GM18508 (cell line): ENCODE measurements around the gene CAMK1D.
"Not testable (repeated sequence)": the region's sequence is repeated elsewhere in the genome, so short reads cannot be mapped to it uniquely, and the experiment has no call there.

Experiments used
- ATAC-seq: cut with Tn5 transposase; IDR thresholded peaks from one replicate; pipeline ENCODE4 v1.9.1; 2021; ENCODE audit warnings: moderate number of reproducible peaks; ENCODE audit not compliant: insufficient read depth, unreplicated experiment

Gene CAMK1D

DNA sequence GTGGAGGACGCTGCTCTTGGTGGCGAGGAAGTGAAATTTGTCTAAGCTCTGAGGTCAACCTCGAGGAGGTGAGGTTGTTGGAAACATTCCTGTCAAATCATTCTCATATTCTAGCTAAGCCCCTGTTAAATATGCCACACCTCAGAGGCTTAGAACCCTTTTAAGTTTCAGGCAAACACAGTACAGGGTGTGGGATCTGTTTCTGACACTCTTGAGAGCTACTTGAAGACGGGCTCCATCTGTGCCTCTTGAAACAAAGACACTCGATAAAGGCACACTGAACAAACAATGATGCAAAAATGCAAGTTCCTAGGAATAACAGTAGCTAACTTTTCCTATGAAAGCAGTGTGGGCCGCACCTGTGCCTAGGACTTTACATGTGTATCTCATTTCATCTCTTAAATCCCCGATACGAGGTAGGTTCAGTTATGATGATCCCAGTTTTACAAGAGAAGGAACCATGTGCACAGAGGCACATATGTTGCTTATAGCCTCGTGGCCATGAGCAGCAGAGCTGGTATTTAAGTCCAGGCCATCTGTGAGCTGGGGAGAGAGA lies 352.9 kb downstream of the CAMK1D start:
- ATAC-seq, result no peak

DNA sequence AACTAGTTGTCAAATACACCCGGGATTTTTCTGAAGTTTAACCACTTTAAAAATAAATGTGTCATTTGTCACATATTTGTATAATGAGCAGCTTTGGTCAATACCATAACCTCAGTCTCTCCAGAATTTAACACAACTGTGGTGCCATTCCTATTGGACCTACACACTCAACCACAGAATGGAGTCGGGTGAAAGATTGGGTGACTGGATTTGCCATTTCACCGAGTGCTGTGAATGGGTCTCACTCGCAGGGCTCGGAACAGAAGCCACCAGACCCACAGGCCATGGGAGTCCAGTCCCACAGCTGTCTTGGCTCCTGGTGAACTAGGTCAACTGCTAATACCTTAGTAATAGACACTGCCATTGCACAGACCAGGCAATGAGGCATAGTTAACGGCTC lies 353.8 kb downstream of the CAMK1D start:
- ATAC-seq, result no peak

DNA sequence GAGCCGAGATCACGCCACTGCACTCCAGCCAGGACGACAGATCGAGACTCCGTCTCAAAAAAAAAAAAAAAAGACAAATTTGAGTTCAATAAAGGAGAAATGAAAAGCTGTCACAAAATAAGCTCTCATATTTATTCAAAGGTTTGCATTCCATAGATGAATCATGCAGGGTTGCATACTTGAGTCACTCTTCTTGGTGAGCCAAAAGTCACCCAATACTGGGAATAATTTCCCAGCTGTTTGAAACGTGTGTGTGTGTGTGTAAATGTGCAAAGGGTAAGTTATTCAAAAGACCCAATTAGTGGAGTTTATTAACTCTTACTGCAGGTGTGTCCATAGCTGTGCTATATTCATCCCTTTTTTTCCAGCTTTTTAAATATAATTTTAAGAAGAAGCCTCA lies 354.5 kb downstream of the CAMK1D start:
- ATAC-seq, result no peak

DNA sequence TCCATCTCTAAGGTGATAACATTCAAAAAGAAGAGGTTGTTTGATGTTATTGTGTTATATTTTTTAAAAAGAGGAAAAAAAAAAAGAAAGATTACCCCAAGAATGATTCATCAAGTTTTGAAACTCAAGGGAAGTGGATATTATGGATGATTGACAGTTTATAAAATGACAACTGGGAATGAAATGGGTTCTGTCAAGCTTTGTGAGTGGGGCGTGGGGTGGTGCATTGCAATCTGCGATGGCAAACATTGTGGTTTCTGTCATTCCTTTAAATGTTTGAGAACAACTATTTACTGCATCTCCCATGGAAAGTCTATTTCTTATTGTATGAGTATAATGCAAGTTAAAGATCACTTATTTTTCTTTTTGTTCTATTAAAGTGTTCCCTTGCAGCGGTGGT lies 355.1 kb downstream of the CAMK1D start:
- no peak for ATAC-seq

DNA sequence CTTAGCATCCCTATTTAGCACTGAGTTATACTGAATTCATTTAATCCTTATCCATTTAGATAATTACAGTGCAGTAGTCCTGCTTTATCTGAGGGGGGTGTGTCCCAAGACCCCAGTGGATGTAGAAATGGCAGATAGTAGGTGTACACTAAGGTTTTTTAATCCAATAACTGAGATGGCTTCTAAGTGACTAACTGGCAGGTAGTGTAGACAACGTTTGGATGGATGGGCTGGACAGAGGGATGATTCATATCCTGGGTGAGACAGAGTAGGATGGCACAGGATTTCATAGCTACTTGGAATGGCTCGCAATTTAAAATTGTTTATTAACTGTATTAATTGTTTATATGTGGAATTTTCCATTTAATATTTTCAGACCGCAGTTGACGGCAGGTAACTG lies 356.6 kb downstream of the CAMK1D start:
- ATAC-seq, result no peak

DNA sequence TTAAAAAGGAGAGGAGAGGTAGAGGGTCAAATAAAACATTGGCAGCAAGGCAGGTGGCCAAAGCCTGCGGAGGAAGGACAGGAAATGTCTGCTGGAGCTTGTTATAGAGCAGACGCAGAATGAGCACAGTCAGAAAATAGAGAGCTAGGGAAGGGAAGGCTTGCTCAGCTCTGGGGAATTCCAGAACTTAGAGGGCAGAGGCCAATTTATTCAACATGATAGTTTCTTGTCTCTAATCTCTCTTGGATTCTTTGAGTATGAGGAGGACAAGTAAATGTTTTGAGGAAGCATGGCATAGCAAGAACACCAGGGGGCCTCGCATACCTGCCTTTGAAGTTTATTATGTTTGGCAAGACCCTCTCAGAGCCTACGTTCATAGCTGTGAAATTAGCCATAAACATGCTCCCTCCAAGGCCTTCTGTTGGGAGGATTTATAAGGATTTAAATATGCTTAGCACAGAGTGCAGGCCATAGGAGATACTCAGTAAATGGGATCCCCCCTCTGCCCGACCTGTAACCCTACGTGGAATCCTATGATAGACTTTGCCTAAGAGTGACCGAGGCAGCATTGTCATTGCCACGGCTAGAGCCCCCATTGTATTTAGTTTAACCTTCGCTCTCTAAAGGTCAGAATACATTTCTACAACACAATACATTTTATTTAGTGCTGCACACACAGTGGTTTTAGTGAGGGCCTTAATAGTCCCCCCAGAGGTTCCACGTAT lies 358.3 kb downstream of the CAMK1D start:
- no peak for ATAC-seq

DNA sequence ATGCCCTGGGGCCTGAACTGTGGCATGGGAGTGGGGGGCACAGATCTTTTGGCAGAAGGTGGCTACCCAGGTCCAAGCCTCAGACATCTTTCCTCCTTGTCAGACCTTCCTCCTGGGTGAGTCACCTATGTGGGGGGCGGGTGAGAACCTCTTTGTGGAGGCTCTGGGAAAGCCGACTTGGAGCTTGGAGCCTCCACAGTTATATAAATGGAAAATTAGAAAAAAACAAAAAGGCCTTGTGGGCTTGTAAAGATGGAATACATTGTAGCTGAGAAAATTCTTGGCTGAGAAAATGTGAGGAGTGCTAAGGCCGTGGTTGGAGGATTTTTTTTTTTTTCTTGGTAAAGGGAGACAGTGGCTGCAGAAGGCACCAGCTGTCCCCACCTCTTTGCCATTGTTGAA lies 359.7 kb downstream of the CAMK1D start:
- ATAC-seq, result no peak

DNA sequence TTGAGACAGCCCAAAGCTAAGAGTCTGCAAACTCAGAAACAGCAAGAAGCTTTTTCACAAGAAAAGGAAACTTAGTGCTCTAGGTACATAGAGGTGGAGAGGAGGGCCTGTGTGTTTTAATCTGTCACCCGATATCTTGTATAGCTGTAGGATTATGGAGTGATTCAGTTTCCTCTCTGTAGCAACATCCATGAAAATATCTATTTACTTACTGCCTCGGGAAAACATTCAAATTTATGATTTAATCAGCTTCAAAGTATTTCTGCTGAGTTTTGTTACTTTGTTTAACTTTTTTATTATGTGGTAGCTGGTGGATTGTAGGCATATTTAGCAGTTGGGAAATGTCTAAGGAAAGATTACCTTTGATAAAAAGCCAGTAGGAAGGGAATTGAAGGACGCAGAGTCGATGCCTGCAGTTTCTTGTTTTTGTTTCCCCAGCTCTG lies 360.2 kb downstream of the CAMK1D start:
- ATAC-seq, result no peak

DNA sequence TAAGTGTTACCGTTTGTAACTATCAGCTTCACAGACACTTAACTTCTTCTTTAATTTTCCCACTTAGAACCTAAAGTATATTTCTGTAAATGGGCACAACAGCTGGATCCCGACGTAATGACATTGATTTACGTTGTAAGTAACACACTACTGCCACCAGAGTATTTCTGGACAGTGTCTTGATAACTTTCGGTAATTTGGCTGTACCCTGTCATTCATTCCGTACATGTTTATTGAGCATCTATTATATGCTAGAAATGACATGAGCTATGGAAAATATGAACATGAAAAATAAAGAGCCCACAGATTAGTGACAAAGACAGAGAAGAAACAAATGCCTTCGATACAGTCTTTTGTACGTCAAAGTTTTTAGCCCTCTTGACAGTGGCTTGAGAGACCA lies 360.8 kb downstream of the CAMK1D start:
- no peak for ATAC-seq

DNA sequence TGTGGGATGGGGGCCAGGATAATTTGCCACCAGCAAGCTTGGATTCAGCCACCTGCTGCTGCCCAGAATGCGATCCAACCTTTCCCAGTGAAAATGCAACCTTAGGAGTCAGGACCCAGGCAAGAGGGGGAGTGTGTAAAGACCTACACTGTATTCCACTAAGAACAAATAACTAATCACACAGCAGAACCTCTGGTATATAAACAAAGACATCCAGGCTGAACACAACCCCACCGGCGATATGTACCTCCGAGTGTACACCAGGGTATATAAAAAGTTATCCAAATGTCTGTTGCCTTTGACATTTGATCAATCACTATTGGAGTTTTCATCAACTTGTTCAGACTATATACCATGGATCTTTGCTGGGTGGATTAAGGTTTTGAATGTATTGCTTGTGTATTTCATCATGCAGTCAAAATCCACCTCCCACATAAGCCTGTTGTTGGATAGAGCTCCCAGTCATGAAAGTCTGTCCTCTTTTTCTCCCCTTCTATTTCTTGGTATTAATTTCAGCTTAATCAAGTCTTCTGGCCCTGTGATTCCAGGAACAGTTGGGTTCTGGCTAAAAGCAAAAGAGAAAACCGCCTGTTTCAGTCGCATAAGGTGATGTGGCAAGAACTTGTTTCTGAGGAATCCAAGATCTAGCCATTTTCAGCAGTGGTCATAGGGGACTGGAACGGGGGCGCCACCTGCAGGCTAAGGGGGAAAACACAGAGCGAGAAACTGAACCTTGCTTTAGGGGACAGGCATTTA lies 361.4 kb downstream of the CAMK1D start:
- ATAC-seq, result no peak

DNA sequence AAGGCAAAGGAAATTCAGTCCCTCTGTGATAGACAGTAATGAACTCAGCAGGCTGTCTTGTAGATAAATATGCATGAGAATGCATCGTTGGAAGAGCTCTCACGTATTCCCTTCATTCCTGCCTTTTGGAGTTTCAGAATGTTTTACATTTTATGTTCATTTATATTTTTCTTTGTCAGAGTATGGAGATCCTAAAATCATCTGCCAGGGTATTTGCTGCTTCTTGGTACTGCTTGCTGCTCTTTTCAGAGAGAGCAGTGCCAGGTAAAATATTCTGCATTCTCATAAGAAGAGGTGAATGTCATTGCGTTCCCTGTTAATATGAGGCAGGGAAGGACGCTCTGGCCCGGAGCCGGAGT lies 362.0 kb downstream of the CAMK1D start:
- no peak for ATAC-seq

DNA sequence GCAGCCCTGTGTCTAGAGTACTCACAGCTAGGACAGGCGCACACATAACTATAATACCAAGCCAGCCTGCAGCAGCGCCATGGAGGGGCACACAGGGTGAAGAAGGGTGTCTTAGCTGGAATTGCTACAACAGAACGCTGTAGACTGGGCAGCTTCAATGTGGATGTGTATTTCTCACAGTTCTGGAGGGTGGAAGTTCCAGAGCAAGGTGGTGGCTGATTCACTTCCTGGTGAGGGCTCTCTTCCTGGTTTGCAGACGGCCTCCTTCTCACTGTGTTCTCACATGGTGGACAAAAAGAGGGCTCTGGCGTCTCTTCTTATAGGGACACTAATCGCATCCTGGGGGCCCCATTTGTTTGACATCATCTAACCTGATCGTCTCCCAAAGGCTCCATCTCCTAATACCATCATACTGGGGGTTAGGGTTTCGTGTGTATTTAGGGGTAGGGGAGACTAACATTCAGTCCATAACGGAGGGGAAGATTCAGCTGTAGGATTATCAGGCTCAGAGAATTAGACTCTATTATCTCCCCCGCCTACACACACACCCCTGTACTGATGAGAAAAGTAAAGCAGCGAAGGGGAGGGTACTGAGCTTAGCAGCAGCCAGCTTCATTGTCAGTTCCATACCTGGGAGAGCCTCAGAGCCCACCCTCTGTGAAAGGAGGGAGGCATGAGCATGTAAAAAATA lies 363.1 kb downstream of the CAMK1D start:
- ATAC-seq, result no peak

DNA sequence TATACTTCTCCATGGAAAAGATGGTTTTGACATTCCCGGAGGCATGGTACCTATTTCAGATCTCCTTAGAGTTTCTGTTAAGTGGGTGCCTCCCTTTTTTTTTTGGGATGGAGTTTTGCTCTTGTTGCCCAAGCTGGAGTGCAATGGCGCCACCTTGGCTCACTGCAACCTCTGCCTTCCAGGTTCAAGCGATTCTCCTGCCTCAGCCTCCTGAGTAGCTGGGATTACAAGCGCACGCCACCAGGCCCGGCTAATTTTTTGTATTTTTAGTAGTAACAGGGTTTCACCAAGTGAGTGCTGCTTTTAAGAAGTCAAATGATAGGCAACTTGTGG lies 363.6 kb downstream of the CAMK1D start:
- not testable (repeated sequence) for ATAC-seq

DNA sequence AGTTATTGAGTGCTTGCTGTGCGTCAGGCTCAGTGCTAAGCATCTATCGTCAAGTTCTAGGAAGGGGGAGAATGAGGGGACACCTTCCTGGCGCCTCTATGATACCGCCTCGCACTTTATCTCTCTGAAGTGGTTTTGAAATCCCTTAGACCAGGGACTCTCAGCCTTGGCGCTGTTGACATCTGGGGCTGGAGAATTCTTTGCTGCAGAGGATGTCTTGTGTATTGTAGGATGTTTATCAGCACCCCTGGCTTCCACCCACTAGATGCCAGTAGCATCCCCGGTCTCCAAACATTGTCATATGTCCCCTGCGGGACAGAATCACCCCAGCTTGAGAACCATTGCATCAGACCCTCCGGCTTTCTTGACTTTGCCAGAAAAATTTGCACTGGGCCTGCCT lies 366.7 kb downstream of the CAMK1D start:
- no peak for ATAC-seq

DNA sequence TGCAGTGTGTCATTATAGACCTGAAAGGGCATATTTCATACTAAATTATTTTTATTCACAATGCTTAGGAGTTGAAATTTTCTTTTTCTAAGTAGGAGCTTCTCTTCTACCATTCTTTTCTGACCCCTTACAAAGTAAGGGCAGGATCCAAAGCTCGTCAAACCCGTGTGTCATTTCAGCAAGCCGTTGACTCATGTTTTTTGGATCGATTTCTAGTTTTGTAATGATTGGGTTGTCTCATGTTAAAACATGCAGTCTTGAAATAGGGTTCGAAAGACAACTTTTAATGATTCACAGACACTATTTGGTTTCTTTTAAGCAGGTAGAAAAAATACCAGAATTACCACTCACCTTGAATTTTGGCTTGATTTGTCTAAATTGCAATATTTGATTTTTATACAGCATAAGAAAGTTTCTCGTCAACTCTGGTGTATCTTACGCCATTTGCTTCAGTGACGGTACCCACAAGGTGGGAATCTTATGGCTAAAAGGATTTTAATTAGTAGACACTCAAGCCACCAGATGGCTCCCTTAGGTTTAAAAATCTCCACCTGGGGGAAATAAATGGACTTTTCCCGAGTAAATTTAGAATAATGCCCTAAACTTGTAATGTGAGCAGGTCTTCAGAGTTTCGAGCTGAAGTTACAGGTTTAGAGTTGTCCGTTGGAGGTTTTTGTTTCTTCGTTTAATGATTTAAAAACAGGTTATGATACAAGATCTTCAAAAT lies 368.8 kb downstream of the CAMK1D start:
- no peak for ATAC-seq

DNA sequence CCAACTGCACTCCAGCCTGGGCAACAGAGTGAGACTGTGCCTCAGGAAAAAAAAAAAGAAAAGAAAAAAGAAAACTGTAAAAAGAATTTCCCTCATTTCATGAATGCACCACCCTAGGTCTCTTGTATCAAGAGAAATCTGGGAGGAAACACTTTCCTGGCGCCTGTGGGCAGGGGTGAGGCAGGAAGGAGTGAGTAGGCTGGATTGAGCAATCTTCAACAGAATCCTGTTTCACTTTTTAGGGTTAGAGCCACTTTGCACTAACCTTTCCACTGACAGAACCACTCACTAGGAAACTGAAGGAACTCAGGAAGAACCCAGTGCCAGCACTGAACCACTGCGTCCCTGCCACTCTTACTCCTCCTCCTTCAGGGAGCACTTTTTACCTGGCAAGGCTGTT lies 370.0 kb downstream of the CAMK1D start:
- no peak for ATAC-seq

DNA sequence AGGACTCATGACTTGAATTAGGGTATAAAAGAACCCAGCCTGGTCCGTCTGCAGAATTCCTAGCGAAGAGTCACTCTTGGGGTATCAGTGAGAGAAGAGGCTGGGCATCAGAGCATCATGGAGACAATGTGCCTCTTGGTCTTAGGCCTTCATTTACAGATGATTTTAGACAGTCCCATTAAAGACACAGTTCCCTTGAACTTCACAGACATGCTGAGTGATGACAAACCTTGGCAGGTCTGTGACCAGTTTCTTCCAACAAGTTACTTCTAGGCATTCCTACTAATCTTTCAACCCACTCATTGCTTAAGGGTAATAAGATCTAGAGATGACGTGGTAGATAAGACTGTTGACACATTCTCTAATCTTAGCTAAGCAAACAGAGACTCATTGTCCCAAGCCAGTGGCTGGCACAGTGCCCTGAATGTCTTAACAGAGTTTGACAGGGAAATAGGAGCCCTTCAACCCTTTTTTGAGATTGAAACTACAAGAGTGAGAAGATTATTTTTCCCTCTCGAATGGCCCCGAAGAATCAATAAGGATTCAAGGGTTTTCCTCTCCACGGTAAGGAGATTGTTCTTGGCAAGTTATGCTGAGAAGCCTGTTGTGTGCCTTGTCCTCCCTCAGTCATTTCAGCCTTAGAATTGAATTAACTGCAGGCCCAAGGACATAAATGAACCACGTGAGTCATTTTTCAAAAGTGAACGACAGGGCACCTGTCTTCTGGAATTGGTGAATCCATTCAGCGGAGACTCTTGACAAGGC lies 371.1 kb downstream of the CAMK1D start:
- no peak for ATAC-seq

DNA sequence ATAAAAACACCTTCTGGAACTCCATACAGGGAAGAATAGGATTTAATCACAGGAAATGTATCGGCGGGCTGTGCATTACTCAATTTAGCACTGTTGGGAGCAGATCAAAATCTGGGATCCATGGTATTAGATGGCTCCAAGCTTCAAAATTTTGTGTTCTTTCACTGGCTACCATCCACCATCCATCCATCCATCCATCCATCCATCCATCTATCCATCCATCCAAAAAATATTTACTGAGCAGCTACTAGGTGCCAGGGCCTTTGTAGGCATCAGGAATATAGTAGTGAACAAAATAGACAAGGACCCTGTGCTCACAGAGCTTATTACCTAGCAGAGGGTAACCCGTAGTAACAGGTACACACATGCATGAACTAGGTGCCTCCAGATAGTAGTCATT lies 372.0 kb downstream of the CAMK1D start:
- no peak for ATAC-seq

DNA sequence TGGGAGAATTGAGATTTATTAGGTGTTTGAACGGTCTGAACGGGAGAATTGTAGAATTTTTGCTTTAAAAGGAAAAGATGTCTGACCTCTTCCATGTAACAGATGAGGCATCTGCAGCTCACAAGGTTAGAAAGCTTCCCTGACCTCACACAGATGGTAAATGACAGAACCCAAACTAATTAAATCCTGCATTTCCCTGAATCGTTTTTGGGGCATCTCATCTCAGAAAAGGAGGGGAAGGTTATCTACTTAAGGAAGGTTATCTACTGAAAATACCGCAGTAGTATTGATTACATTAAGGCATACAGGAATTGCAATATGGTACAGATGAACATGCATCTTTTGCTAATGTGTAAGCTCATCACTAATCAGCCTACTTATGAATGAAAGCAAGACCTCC lies 373.9 kb downstream of the CAMK1D start:
- ATAC-seq, result no peak
